GM10248 (cell line): Measurements from ENCODE around the gene LDLRAD4.

Source experiments
- CTCF ChIA-PET: fragments of 300-600 bp; sonication (Branson Sonifier 250); formaldehyde crosslinking; extraction: SDS; loops from one replicate; lab custom pipeline; 2021; ENCODE audit warnings: antibody characterized with exemption; lab: Yijun Ruan, JAX
- POLR2A ChIA-PET: fragments of 350-650 bp; sonication (Branson Sonifier 250); formaldehyde crosslinking; extraction: SDS; loops from one replicate; lab custom pipeline; 2020; ENCODE audit warnings: antibody characterized with exemption; lab: Yijun Ruan, JAX
- DNase-seq: peaks from one replicate; pipeline ENCODE4 v3.0.0; 2012; ENCODE audit errors: extremely low spot score
- CTCF ChIP-seq: IDR thresholded peaks from 2 replicates; pipeline ENCODE4 v1.5.1; 2012; ENCODE audit warnings: mild to moderate bottlenecking, low read depth; ENCODE audit errors: extremely low read depth, missing control alignments, control extremely low read depth

Gene LDLRAD4

GRCh38 chr18:13548966-13549879, 330.7 kb downstream of the LDLRAD4 start:
- CTCF ChIA-PET, result interaction anchor here (0.7 to 5.8 kb wide), 12 partner anchors 9 to 390 kb away, joined by 3 to 44 read pairs (median 4); no protein-coding TSS in a partner anchor
- POLR2A ChIA-PET, result interaction anchor here (1.0 kb wide), 1 partner anchor 63 kb away, joined by 3 read pairs; no protein-coding TSS in a partner anchor
- peak; percentile 73 for DNase-seq
- TF ChIP-seq CTCF, result no peak

- DNase-seq, result no peak
- ChIA-PET POLR2A (interaction anchor here (1.0 kb wide), 1 partner anchor 63 kb away, joined by 3 read pairs; no protein-coding TSS in a partner anchor), CTCF (interaction anchor here (1.2 to 5.8 kb wide), 9 partner anchors 8 to 390 kb away, joined by 3 to 44 read pairs (median 5); no protein-coding TSS in a partner anchor)
- no peak for TF ChIP-seq CTCF
Observed at GRCh38 chr18:13549880-13550232, 331.3 kb downstream of the LDLRAD4 start.

DNA sequence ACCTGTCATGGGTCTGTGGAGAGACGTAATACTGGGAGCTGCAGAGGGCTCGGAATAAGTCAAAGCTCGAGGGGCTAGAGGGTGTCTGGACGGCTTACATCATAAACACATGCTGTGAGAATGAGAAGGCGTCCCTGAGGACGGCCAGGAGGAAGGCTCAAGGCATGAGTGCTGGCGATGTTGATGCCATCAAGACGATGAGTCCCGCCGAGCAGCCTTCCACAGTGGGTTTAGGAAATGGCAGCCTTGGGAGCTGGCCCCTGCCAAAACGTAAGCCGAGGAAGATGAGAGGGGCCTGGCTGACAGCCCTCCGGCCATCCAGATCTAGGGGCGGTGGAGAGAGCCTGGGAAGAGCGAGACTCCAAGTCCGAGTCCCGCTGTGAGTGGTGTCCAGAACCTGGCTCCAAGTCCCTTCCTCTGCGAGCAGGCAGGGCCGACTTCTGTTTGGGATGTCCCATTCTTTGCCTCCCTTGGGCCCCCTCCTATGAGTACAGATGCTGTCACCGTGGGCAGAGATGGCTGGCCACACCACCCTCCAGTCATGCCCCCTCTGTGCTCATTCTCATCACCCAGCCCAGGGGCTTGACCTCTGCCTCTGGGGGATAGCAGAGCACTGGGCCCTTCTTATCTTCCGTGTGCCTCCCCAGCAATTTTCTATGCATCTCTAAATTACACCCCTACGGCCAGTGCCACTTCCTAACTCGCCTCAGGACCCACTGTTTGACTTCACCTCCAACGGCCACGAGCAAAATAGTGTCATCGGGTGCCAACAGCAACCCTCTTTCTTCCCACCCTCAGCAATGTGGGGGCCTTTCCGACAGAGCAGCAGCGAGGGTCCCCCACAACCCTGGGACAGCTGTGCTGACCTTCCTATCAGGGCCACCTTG, 332.1 kb downstream of the LDLRAD4 start:
- ChIA-PET CTCF (interaction anchor here (1.5 to 5.8 kb wide), 3 partner anchors 8 to 79 kb away, joined by 4 to 44 read pairs (median 5); no protein-coding TSS in a partner anchor), POLR2A (no interaction called here)
- DNase-seq, result no peak
- TF ChIP-seq CTCF, result no peak

DNA sequence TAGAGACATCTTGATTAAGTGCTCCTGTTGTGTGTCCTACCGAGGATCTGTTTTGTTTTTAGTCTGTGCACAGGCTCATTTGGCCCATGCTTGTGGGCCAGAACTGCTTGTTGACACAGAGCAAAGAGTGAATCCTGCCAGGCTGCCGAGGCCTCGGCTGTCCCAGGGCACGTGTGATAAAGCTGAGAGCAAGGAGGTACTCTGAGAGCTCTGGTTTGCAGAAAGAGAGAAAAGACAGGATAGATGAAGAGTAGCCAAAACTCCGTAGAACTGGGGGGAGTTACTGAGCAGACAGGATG, 332.7 kb downstream of the LDLRAD4 start:
- ChIA-PET POLR2A (no interaction called here), CTCF (interaction anchor here (1.5 kb wide), 1 partner anchor 78 kb away, joined by 4 read pairs; no protein-coding TSS in a partner anchor)
- no peak for DNase-seq

DNA sequence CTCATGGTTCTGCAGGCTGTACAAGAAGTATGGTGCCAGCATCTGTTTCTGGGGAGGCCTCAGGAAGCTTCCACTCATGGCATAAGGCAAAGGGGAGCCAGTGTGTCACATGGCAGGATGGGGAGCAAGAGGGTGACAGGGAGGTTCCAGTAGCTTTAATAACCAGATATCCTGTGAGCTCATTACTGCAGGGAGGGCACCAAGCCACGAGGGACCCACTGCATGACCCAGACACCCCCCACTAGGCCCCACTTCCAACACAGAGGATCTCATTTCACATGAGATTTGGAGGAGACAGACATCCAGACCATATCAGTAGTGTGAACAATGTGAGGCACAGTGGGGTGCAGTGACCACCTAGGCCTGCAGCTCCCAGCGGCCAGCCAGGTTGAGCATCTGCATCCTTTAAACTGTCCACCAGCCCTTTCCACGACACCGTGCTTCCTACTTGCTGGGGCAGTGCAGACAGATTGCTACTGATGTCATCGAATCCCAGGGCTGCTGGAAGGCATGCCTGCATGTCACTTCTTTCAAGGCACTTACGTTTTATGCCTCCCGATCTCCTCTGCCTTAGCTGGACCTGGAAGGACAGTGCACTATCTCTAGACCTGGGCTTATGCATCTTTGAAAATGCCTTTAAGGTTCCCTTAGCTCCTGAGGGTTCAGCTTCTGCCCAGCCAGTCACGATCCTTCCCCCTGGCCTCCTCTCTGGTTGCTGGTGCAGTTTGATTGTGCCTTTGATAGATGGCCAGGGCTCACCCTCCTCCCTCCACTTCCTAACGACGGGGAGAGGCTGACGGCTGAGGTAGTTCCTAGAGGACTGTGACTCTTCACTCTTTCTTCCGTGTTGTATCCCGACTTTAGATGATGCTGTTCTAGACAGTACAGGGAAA, 333.5 kb downstream of the LDLRAD4 start:
- POLR2A ChIA-PET, result no interaction called here
- no peak for DNase-seq
- CTCF ChIA-PET, result interaction anchor here (1.1 to 1.5 kb wide), 2 partner anchors 78 kb away, joined by 4 to 5 read pairs; no protein-coding TSS in a partner anchor
- TF ChIP-seq CTCF, result no peak

More for the DNA sequence above, 332.7 kb downstream of the LDLRAD4 start:
- no peak for TF ChIP-seq CTCF
